Hepatocyte (in vitro differentiated cells): ENCODE measurements around the gene RBM47. TPM values are rescaled to one million over a fixed set of nuclear protein-coding genes. Genes with fewer than 3 reads are reported as not detected.

Source experiments
- DNase-seq: peaks from one replicate; pipeline ENCODE4 v3.0.0-alpha.2; 2016; ENCODE audit warnings: low spot score
- H2AFZ ChIP-seq: fragments of 200-600 bp; sonication (generic); 2 replicates; pipeline ENCODE4 v1.6.0; 2016; ENCODE audit warnings: antibody characterized with exemption, mild to moderate bottlenecking
- H3K27ac ChIP-seq: fragments of 200-600 bp; sonication (generic); 2 replicates; pipeline ENCODE4 v1.5.1; 2016; ENCODE audit warnings: mild to moderate bottlenecking
- H3K27me3 ChIP-seq: fragments of 200-600 bp; sonication (generic); 2 replicates; pipeline ENCODE4 v1.6.1; 2016
- H3K36me3 ChIP-seq: fragments of 200-600 bp; sonication (generic); replicated peaks from 2 replicates; pipeline ENCODE4 v1.5.1; 2016; ENCODE audit warnings: low read depth; ENCODE audit not compliant: insufficient read depth
- H3K4me1 ChIP-seq: fragments of 200-600 bp; sonication (generic); 2 replicates; pipeline ENCODE4 v1.5.1; 2016; ENCODE audit warnings: mild to moderate bottlenecking, moderate library complexity; ENCODE audit not compliant: insufficient read depth
- H3K4me2 ChIP-seq: fragments of 200-600 bp; sonication (generic); 2 replicates; pipeline ENCODE4 v1.6.0; 2016
- H3K4me3 ChIP-seq: fragments of 200-600 bp; sonication (generic); 2 replicates; pipeline ENCODE4 v1.5.1; 2016; ENCODE audit warnings: mild to moderate bottlenecking
- H3K79me2 ChIP-seq: fragments of 200-600 bp; sonication (generic); 2 replicates; pipeline ENCODE4 v1.6.0; 2017; ENCODE audit warnings: mild to moderate bottlenecking
- H3K9me2 ChIP-seq: fragments of 200-600 bp; sonication (generic); replicated peaks from 2 replicates; pipeline ENCODE4 v1.6.0; 2017; ENCODE audit warnings: mild to moderate bottlenecking; ENCODE audit not compliant: insufficient read depth
- H3K9me3 ChIP-seq: fragments of 200-600 bp; sonication (generic); 2 replicates; pipeline ENCODE4 v1.5.1; 2016; ENCODE audit warnings: low read depth, mild to moderate bottlenecking
- H4K20me1 ChIP-seq: fragments of 200-600 bp; sonication (generic); 2 replicates; pipeline ENCODE4 v1.6.0; 2016; ENCODE audit warnings: mild to moderate bottlenecking; ENCODE audit not compliant: insufficient read depth, poor library complexity, severe bottlenecking
- CTCF ChIP-seq: fragments of 200-600 bp; sonication (generic); IDR thresholded peaks from 2 replicates; pipeline ENCODE4 v1.5.1; 2016; ENCODE audit warnings: antibody characterized with exemption, mild to moderate bottlenecking; ENCODE audit not compliant: poor library complexity
- EZH2 ChIP-seq: fragments of 200-600 bp; sonication (generic); IDR thresholded peaks from 2 replicates; pipeline ENCODE4 v1.6.1; 2016; ENCODE audit warnings: antibody characterized with exemption, mild to moderate bottlenecking, borderline replicate concordance
- EZH2phosphoT487 ChIP-seq: fragments of 200-600 bp; sonication (generic); IDR thresholded peaks from one replicate; pipeline ENCODE4 v1.6.1; 2018; ENCODE audit warnings: antibody characterized with exemption, mild to moderate bottlenecking, low read depth, moderate library complexity; ENCODE audit not compliant: unreplicated experiment, severe bottlenecking
- WGBS: methylation state at CpG from one replicate; pipeline ENCODE4 v1.1.6; 2016; ENCODE audit warnings: low lambda C conversion rate; ENCODE audit errors: missing lambda C conversion rate; 5-methylcytosine and 5-hydroxymethylcytosine counted together
- polyA plus RNA-seq: library from polyadenylated mRNA; unstranded; fragments of >200 nt; fragmentation: Nextera tagmentation; extraction: Ambion mirVana; gene quantifications from 2 replicates; pipeline ENCODE4 v1.2.1, GENCODE V29; 2016
- total RNA-seq: library from RNA; depleted of rRNA; stranded (reverse); fragments of >200 nt; gene quantifications from 2 replicates; pipeline ENCODE4 v1.2.3, GENCODE V29; 2014

Gene RBM47
- total and polyA plus RNA-seq, 2 experiments from 2014 or later = 49.8 to 137 TPM

- Histone ChIP-seq H3K36me3 (no peaks in the 10 kb centered on the region), H3K4me3 (no peak overlapping the region), H3K9me2 (no peaks in the 10 kb centered on the region), H3K79me2 (peaks cover 31% of the 10 kb centered on the region), H3K27me3 (no peaks in the 10 kb centered on the region), H4K20me1 (no peaks in the 10 kb centered on the region), H3K9me3 (no peaks in the 10 kb centered on the region), H2AFZ (no peak overlapping the region), H3K4me2 (no peak overlapping the region), H3K27ac (peak overlapping the region; percentile 75), H3K4me1 (peaks cover 19% of the 10 kb centered on the region)
- TF ChIP-seq EZH2phosphoT487 (no peak), CTCF (no peak), EZH2 (no peak)
- WGBS = 41% methylated on average over 5 of the region's 5 CpGs
- DNase-seq = no peak
These were observed 64.7 kb downstream of the RBM47 start for GRCh38 chr4:40564815-40565483.

- DNase-seq = no peak
- H3K36me3 ChIP-seq = no peaks in the 10 kb centered on the region
- H3K9me3 ChIP-seq = no peaks in the 10 kb centered on the region
- no peaks in the 10 kb centered on the region for H4K20me1 ChIP-seq
- no peak overlapping the region for H3K4me3 ChIP-seq
- WGBS = 86% methylated on average over 3 of the region's 3 CpGs
- peak overlapping the region; percentile 75 for H3K27ac ChIP-seq
- no peaks in the 10 kb centered on the region for H3K27me3 ChIP-seq
- H3K9me2 ChIP-seq = no peaks in the 10 kb centered on the region
- no peak overlapping the region for H3K4me2 ChIP-seq
- H3K4me1 ChIP-seq = peaks cover 26% of the 10 kb centered on the region
- no peak overlapping the region for H2AFZ ChIP-seq
- peaks cover 31% of the 10 kb centered on the region for H3K79me2 ChIP-seq
- TF ChIP-seq EZH2phosphoT487 = no peak
- TF ChIP-seq CTCF = no peak
- TF ChIP-seq EZH2 = no peak
These were observed 65.7 kb downstream of the RBM47 start for GRCh38 chr4:40564004-40564403.

- TF ChIP-seq CTCF = no peak
- TF ChIP-seq EZH2phosphoT487 = no peak
- TF ChIP-seq EZH2 = no peak
- Histone ChIP-seq H3K27ac (peak overlapping the region; percentile 39), H2AFZ (no peak overlapping the region), H3K4me3 (no peak overlapping the region), H3K36me3 (no peaks in the 10 kb centered on the region), H3K9me3 (no peaks in the 10 kb centered on the region), H3K27me3 (no peaks in the 10 kb centered on the region), H3K9me2 (no peaks in the 10 kb centered on the region), H4K20me1 (no peaks in the 10 kb centered on the region), H3K4me1 (peaks cover 26% of the 10 kb centered on the region), H3K79me2 (peaks cover 37% of the 10 kb centered on the region), H3K4me2 (no peak overlapping the region)
- no peak for DNase-seq
- WGBS = 68% methylated on average over 4 of the region's 4 CpGs
These were observed 66.3 kb downstream of the RBM47 start for GRCh38 chr4:40563401-40563800.
